ENCODE results near the gene OR5H15.

GRCh38 chr3:98185180-98185579 is 18.7 kb downstream of the OR5H15 start:
- TF ChIP-seq CTCF (IDR thresholded peaks at IDR 0.05): no peak
- TF ChIP-seq POLR2A (IDR thresholded peaks at IDR 0.05): no peak

Data from esophagus squamous epithelium (tissue), 4 donors.